HepG2 (cell line): ENCODE measurements around the gene VPS18. TPM values are rescaled to one million over a fixed set of nuclear protein-coding genes. Genes with fewer than 3 reads are reported as not detected.
A peak's percentile ranks its signal among the peaks of the same experiment; 100 is the strongest.

Experiments
- ASH2L ChIP-seq: fragments of 300-600, 200-600 bp; sonication (generic); IDR thresholded peaks from 2 replicates; pipeline ENCODE4 v1.7.0; 2017; ENCODE audit warnings: low read depth, mild to moderate bottlenecking, moderate library complexity, mixed read lengths, low read length; ENCODE audit not compliant: insufficient read length
- FLYWCH1 ChIP-seq: sonication (generic); formaldehyde crosslinking; IDR thresholded peaks from 2 replicates; pipeline ENCODE4 v1.8.1; 2023; ENCODE audit warnings: mild to moderate bottlenecking, missing genetic modification reagents
- GPN1 ChIP-seq: sonication (generic); formaldehyde crosslinking; IDR thresholded peaks from 2 replicates; pipeline ENCODE4 v1.5.1; 2020; ENCODE audit warnings: missing genetic modification reagents, borderline replicate concordance
- HHEX ChIP-seq: IDR thresholded peaks from 2 replicates; pipeline ENCODE4 v1.6.1; 2016; ENCODE audit warnings: control low read depth
- HOXA3 ChIP-seq: sonication (generic); formaldehyde crosslinking; IDR thresholded peaks from 2 replicates; pipeline ENCODE4 v1.5.0; 2020; ENCODE audit warnings: missing genetic modification reagents
- MBD4 ChIP-seq: IDR thresholded peaks from 2 replicates; pipeline ENCODE4 v1.6.1; 2012; ENCODE audit warnings: low read length, inconsistent platforms, borderline replicate concordance
- MEF2D ChIP-seq: sonication (generic); formaldehyde crosslinking; IDR thresholded peaks from 2 replicates; pipeline ENCODE4 v1.5.1; 2020; ENCODE audit warnings: mild to moderate bottlenecking, missing genetic modification reagents
- NCOA2 ChIP-seq: sonication (generic); formaldehyde crosslinking; IDR thresholded peaks from 2 replicates; pipeline ENCODE4 v1.8.0; 2022; ENCODE audit warnings: inconsistent platforms
- NPAS2 ChIP-seq: sonication (generic); formaldehyde crosslinking; IDR thresholded peaks from 2 replicates; pipeline ENCODE4 v1.8.0; 2022; ENCODE audit warnings: mild to moderate bottlenecking, missing genetic modification reagents, borderline replicate concordance
- STAG1 ChIP-seq: sonication (generic); formaldehyde crosslinking; IDR thresholded peaks from 2 replicates; pipeline ENCODE4 v1.4.0; 2020; ENCODE audit warnings: missing genetic modification reagents
- ZBTB38 ChIP-seq: sonication (generic); formaldehyde crosslinking; IDR thresholded peaks from 2 replicates; pipeline ENCODE4 v1.5.1; 2020; ENCODE audit warnings: mild to moderate bottlenecking, missing genetic modification reagents
- ZBTB8A ChIP-seq: sonication (generic); formaldehyde crosslinking; IDR thresholded peaks from 2 replicates; pipeline ENCODE4 v1.4.0; 2020; ENCODE audit warnings: mild to moderate bottlenecking, low read depth, missing genetic modification reagents, borderline replicate concordance
- ZNF549 ChIP-seq: sonication (generic); formaldehyde crosslinking; IDR thresholded peaks from 2 replicates; pipeline ENCODE4 v1.5.0; 2020; ENCODE audit warnings: missing genetic modification reagents
- polyA plus RNA-seq, 8 experiments: library from polyadenylated mRNA; depleted of rRNA in 3 of 8; stranded (reverse) in 7 of 8; unstranded in 1 of 8; fragments of >200 nt; fragmentation: Illumina TruSeq in 4 of 8; extraction: Trizol in 4 of 8; gene quantifications; 2 replicates each; pipeline versions ENCODE4 v1.2.1 to v1.2.3, GENCODE V29; 2011 to 2016; ENCODE audit warnings: low read depth in 4 of 8, missing spikeins in 1 of 8, mixed read lengths in 1 of 8; ENCODE audit not compliant: insufficient read depth in 1 of 8
- total RNA-seq, 5 experiments: library from RNA; depleted of rRNA; stranded (reverse); fragments of >200 nt; fragmentation: Illumina TruSeq; extraction: Trizol; gene quantifications; 2 replicates each; pipeline ENCODE4 v1.2.3, GENCODE V29; 2016; ENCODE audit warnings: low read depth in 1 of 5
- TF ChIP-seq, protein P1 (sequence below): sonication (generic); formaldehyde crosslinking; IDR thresholded peaks from 2 replicates; pipeline ENCODE4 v1.4.0; 2020; ENCODE audit warnings: missing genetic modification reagents, borderline replicate concordance
- TF ChIP-seq, protein P2 (sequence below): sonication (generic); formaldehyde crosslinking; IDR thresholded peaks from 2 replicates; pipeline ENCODE4 v1.9.0; 2022; ENCODE audit warnings: low read depth, missing genetic modification reagents
- TF ChIP-seq, protein P3 (sequence below): sonication (generic); formaldehyde crosslinking; IDR thresholded peaks from 2 replicates; pipeline ENCODE4 v1.5.0; 2020; ENCODE audit warnings: missing genetic modification reagents
- TF ChIP-seq, protein P4 (sequence below): sonication (generic); formaldehyde crosslinking; IDR thresholded peaks from 2 replicates; pipeline ENCODE4 v1.4.0; 2020; ENCODE audit warnings: missing genetic modification reagents

Gene VPS18
- total and polyA plus RNA-seq, 2 of the 13 experiments (the other 11 are each of a cell fraction or from before 2014, with no cell fraction given) = 5.8 to 17.0 TPM

DNA sequence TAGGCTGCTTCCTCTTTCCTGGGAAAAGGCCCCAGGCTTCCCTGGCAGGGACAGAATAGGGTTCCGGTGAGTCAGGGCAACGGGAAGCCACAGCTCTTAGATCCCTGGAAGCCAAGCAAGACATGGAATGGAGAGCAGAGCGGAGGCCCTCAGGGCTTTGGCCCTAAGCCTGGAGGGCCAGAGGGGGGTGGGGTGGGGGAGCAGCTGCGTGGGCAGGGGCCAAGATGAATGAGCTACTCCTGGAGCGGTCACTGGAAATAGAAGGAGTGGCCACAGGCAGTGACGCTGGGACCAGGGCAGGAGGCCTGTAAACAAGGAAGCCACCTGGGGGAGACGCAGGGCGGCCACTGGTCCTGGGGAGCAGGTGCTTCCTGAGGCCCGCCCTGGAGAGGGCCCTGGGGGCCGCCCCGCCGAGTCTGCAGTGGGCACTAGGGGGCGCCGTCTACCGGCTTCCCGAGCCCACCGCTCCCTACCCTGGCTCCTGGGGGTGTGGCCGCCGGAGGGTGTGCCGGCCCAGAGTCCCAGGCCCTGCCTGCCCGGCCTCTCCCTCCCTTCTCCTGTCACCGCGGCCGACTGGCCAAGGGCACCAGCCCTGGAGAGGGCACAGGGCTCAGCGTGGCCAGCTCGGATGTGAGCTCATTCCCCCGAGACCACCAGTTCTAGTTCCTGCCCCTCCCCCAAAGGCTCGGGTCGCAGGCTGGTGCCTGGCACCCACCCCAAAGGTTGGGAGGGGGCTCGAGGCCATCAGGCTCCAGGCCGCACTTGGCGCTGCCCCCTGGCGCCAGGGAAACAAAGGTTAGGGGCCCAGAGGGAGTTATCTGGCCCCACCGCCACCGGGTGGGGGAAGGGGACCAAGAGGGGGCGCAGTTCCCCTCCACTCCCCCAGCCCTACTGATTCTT is 12.1 kb downstream of the VPS18 start (continued):
- TF ChIP-seq, protein P1, sequence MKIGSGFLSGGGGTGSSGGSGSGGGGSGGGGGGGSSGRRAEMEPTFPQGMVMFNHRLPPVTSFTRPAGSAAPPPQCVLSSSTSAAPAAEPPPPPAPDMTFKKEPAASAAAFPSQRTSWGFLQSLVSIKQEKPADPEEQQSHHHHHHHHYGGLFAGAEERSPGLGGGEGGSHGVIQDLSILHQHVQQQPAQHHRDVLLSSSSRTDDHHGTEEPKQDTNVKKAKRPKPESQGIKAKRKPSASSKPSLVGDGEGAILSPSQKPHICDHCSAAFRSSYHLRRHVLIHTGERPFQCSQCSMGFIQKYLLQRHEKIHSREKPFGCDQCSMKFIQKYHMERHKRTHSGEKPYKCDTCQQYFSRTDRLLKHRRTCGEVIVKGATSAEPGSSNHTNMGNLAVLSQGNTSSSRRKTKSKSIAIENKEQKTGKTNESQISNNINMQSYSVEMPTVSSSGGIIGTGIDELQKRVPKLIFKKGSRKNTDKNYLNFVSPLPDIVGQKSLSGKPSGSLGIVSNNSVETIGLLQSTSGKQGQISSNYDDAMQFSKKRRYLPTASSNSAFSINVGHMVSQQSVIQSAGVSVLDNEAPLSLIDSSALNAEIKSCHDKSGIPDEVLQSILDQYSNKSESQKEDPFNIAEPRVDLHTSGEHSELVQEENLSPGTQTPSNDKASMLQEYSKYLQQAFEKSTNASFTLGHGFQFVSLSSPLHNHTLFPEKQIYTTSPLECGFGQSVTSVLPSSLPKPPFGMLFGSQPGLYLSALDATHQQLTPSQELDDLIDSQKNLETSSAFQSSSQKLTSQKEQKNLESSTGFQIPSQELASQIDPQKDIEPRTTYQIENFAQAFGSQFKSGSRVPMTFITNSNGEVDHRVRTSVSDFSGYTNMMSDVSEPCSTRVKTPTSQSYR = peak; percentile 55; the same call in 1 of the 2 replicates
- 0 out of 2 replicates have a peak, but pooled peaks have one; percentile 49 for TF ChIP-seq MEF2D (CRISPR knock-in tag)
- TF ChIP-seq ZBTB38 = no peak; the same call in 1 of the 2 replicates
- TF ChIP-seq ASH2L = no peak
- TF ChIP-seq FLYWCH1 (CRISPR knock-in tag) = no peak
- TF ChIP-seq, protein P2, sequence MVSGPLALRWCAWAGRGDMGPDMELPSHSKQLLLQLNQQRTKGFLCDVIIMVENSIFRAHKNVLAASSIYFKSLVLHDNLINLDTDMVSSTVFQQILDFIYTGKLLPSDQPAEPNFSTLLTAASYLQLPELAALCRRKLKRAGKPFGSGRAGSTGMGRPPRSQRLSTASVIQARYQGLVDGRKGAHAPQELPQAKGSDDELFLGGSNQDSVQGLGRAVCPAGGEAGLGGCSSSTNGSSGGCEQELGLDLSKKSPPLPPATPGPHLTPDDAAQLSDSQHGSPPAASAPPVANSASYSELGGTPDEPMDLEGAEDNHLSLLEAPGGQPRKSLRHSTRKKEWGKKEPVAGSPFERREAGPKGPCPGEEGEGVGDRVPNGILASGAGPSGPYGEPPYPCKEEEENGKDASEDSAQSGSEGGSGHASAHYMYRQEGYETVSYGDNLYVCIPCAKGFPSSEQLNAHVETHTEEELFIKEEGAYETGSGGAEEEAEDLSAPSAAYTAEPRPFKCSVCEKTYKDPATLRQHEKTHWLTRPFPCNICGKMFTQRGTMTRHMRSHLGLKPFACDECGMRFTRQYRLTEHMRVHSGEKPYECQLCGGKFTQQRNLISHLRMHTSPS (CRISPR knock-in tag) = peak; percentile 74; the same call in 1 of the 2 replicates
- TF ChIP-seq HOXA3 (CRISPR knock-in tag) = peak; percentile 42
- TF ChIP-seq GPN1 (CRISPR knock-in tag) = no peak
- TF ChIP-seq MBD4 = no peak
- TF ChIP-seq, protein P3, sequence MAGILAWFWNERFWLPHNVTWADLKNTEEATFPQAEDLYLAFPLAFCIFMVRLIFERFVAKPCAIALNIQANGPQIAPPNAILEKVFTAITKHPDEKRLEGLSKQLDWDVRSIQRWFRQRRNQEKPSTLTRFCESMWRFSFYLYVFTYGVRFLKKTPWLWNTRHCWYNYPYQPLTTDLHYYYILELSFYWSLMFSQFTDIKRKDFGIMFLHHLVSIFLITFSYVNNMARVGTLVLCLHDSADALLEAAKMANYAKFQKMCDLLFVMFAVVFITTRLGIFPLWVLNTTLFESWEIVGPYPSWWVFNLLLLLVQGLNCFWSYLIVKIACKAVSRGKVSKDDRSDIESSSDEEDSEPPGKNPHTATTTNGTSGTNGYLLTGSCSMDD (CRISPR knock-in tag) = no peak
- no peak for TF ChIP-seq ZBTB8A
- TF ChIP-seq, protein P4, sequence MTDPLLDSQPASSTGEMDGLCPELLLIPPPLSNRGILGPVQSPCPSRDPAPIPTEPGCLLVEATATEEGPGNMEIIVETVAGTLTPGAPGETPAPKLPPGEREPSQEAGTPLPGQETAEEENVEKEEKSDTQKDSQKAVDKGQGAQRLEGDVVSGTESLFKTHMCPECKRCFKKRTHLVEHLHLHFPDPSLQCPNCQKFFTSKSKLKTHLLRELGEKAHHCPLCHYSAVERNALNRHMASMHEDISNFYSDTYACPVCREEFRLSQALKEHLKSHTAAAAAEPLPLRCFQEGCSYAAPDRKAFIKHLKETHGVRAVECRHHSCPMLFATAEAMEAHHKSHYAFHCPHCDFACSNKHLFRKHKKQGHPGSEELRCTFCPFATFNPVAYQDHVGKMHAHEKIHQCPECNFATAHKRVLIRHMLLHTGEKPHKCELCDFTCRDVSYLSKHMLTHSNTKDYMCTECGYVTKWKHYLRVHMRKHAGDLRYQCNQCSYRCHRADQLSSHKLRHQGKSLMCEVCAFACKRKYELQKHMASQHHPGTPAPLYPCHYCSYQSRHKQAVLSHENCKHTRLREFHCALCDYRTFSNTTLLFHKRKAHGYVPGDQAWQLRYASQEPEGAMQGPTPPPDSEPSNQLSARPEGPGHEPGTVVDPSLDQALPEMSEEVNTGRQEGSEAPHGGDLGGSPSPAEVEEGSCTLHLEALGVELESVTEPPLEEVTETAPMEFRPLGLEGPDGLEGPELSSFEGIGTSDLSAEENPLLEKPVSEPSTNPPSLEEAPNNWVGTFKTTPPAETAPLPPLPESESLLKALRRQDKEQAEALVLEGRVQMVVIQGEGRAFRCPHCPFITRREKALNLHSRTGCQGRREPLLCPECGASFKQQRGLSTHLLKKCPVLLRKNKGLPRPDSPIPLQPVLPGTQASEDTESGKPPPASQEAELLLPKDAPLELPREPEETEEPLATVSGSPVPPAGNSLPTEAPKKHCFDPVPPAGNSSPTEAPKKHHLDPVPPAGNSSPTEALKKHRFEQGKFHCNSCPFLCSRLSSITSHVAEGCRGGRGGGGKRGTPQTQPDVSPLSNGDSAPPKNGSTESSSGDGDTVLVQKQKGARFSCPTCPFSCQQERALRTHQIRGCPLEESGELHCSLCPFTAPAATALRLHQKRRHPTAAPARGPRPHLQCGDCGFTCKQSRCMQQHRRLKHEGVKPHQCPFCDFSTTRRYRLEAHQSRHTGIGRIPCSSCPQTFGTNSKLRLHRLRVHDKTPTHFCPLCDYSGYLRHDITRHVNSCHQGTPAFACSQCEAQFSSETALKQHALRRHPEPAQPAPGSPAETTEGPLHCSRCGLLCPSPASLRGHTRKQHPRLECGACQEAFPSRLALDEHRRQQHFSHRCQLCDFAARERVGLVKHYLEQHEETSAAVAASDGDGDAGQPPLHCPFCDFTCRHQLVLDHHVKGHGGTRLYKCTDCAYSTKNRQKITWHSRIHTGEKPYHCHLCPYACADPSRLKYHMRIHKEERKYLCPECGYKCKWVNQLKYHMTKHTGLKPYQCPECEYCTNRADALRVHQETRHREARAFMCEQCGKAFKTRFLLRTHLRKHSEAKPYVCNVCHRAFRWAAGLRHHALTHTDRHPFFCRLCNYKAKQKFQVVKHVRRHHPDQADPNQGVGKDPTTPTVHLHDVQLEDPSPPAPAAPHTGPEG = no peak
- no peak for TF ChIP-seq ZNF549 (CRISPR knock-in tag)
- TF ChIP-seq HHEX (CRISPR knock-in tag) = no peak
- peak; percentile 90 for TF ChIP-seq STAG1 (CRISPR knock-in tag)
- TF ChIP-seq NPAS2 (CRISPR knock-in tag) = no peak
- TF ChIP-seq NCOA2 = no peak
